Activated T-helper 1 cell treated with anti-CD3 and anti-CD28 coated beads, Interleukin-12 subunit alpha, Interleukin-12 subunit beta, Interleukin-2, Interleukin-4 antibody, amounts not matched to agents 30 ng/mL and 10 ng/mL and 1 ng/mL, durations not matched to agents 14 hours and 24 hours and 36 hours (primary cell): ENCODE measurements around the gene SDR39U1. TPM values are rescaled to one million over a fixed set of nuclear protein-coding genes. Genes with fewer than 3 reads are reported as not detected.

Experiments used
- DNase-seq: peaks from one replicate; pipeline ENCODE4 v3.0.0; 2021; ENCODE audit warnings: low spot score
- H3K27ac Mint-ChIP-seq: one replicate; pipeline ENCODE4 v1.8.0; 2021; ENCODE audit warnings: mild to moderate bottlenecking, mixed read lengths
- H3K27me3 Mint-ChIP-seq: one replicate; pipeline ENCODE4 v1.8.0; 2022; ENCODE audit warnings: mild to moderate bottlenecking, moderate library complexity, mixed read lengths; ENCODE audit not compliant: insufficient read depth
- H3K36me3 Mint-ChIP-seq: one replicate; pipeline ENCODE4 v1.8.0; 2021; ENCODE audit warnings: low read depth, mixed read lengths
- H3K4me1 Mint-ChIP-seq: one replicate; pipeline ENCODE4 v1.8.0; 2021; ENCODE audit warnings: low read depth, mixed read lengths
- H3K4me3 Mint-ChIP-seq: one replicate; pipeline ENCODE4 v1.8.0; 2021; ENCODE audit warnings: mild to moderate bottlenecking, moderate library complexity, mixed read lengths
- H3K9me3 Mint-ChIP-seq: one replicate; pipeline ENCODE4 v1.8.0; 2021; ENCODE audit warnings: mixed read lengths
- intact Hi-C: fragments of 100-400 bp; cut with micrococcal nuclease; formaldehyde crosslinking; loops from one replicate; pipeline ENCODE4 v1.15.1; 2024
- total RNA-seq: library from RNA; stranded (reverse); gene quantifications from 2 replicates; pipeline ENCODE4 v1.2.3, GENCODE V29; 2022

SDR39U1 gene
- total RNA-seq, 1 donor from 2014 or later, result 41.5 TPM

DNA sequence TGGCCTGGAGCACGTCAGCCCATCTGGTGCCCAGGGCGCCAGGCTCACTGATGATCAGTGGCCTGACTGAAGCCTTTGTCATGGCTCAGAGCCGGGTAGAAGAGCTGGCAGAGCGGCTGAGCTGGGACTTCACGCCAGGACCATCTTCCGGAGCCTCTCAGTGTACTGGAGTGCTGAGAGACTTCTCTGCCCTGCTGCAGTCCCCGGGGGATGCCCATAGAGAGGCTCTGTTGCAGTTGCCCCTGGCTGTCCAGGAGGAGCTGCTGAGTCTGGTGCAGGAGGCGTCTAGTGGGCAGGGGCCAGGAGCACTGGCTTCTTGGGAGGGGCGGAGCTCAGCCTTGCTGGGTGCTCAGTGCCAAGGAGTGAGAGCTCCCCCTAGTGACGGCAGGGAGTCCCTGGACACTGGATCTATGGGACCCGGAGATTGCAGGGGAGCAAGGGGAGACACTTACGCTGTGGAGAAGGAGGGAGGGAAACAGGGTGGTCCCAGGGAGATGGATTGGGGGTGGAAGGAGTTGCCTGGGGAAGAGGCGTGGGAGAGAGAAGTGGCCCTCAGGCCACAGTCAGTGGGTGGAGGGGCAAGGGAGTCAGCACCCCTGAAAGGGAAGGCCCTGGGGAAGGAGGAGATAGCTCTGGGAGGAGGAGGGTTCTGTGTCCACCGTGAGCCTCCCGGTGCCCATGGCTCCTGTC lies 10.9 kb downstream of the SDR39U1 start:
- H3K9me3 Mint-ChIP-seq, result no peaks in the 10 kb centered on the region
- peak overlapping the region; percentile 95 for H3K27ac Mint-ChIP-seq
- H3K27me3 Mint-ChIP-seq, result no peaks in the 10 kb centered on the region
- H3K36me3 Mint-ChIP-seq, result peaks cover 34% of the 10 kb centered on the region
- H3K4me3 Mint-ChIP-seq, result peak overlapping the region; percentile 90
- H3K4me1 Mint-ChIP-seq, result peaks cover 51% of the 10 kb centered on the region
- intact Hi-C loops, result loop anchor here (1.0 to 10.0 kb wide), 12 partner anchors 11 to 1899 kb away; partner anchors contain the start of genes GMPR2, IRF9, LTB4R2 and NEDD8
- peak; percentile 85 for DNase-seq

DNA sequence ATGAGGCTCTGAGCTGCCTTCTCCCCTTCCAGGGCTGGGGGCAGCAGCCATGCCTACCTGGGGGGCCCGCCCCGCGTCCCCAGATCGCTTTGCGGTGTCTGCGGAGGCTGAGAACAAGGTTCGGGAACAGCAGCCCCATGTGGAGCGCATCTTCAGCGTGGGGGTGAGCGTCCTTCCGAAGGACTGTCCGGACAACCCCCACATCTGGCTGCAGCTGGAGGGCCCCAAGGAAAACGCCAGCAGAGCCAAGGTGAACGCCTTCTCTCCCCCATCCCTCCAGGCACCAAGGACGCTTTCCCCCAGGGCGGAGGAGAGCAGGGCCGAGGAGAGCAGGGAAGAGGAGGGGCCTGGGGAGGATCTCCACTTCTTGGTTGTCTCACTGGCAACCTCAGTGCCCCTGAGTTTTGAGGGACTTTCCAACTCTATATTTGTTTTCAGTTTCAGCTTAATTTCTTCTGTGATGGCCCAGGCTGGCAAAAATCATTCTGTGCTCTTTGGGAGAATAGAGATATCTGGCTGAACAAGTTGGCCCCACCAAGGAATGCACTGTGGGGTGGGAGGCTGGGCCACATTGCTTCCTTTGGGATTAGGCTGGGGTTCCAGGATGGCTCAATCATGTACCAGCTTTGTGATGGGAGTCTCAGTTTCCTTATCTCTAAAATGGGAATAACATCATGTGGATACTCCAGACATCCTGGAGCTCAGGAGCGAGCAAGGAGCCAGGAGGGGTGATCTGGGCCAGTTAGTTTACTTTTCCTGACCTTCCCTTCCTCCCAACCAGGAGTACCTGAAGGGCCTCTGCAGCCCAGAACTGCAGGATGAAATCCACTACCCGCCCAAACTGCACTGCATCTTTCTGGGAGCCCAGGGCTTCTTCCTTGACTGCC lies 11.7 kb downstream of the SDR39U1 start:
- peak; percentile 70 for DNase-seq
- intact Hi-C loops, result loop anchor here (1.0 to 10.0 kb wide), 12 partner anchors 11 to 1899 kb away; partner anchors contain the start of genes GMPR2, IRF9, LTB4R2 and NEDD8
- Mint-ChIP-seq H3K9me3 (no peaks in the 10 kb centered on the region), H3K4me1 (peaks cover 53% of the 10 kb centered on the region), H3K27me3 (no peaks in the 10 kb centered on the region), H3K27ac (peak overlapping the region; percentile 95), H3K36me3 (peaks cover 27% of the 10 kb centered on the region), H3K4me3 (peak overlapping the region; percentile 90)

DNA sequence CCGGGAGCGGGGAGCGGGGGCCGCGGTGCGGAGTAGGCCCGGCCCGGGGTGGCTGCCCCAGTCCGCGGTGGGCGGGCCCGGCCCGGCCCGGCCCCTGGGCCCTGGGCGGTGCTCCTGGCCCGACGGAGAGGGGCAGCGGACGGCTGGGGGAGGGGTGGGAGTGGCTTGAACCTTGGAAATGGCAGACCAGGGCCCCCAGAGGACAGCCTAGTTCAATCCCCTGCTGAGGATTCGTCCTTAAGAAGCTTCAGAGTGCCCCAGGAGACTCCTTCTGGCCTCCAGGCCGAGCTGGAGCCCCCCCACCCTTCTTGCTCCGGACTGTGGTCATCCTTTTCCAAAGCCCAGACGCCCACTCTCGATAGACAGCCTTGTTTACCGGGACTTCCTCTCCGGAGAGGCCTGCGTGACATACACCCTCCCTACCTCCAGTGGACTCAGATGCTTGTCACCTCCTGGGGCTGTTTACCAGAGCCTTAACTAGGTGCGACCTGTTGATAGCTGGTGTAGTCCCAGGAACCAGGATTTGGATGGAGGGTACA lies 12.4 kb downstream of the SDR39U1 start:
- H3K36me3 Mint-ChIP-seq, result peaks cover 22% of the 10 kb centered on the region
- intact Hi-C loops, result loop anchor here (2.0 to 10.0 kb wide), 4 partner anchors 31 to 1898 kb away; partner anchors contain the start of genes IRF9, NYNRIN and PABPN1
- peaks cover 53% of the 10 kb centered on the region for H3K4me1 Mint-ChIP-seq
- peak; percentile 43 for DNase-seq
- H3K27ac Mint-ChIP-seq, result peak overlapping the region; percentile 95
- peak overlapping the region; percentile 90 for H3K4me3 Mint-ChIP-seq
- H3K27me3 Mint-ChIP-seq, result no peaks in the 10 kb centered on the region
- H3K9me3 Mint-ChIP-seq, result no peaks in the 10 kb centered on the region

DNA sequence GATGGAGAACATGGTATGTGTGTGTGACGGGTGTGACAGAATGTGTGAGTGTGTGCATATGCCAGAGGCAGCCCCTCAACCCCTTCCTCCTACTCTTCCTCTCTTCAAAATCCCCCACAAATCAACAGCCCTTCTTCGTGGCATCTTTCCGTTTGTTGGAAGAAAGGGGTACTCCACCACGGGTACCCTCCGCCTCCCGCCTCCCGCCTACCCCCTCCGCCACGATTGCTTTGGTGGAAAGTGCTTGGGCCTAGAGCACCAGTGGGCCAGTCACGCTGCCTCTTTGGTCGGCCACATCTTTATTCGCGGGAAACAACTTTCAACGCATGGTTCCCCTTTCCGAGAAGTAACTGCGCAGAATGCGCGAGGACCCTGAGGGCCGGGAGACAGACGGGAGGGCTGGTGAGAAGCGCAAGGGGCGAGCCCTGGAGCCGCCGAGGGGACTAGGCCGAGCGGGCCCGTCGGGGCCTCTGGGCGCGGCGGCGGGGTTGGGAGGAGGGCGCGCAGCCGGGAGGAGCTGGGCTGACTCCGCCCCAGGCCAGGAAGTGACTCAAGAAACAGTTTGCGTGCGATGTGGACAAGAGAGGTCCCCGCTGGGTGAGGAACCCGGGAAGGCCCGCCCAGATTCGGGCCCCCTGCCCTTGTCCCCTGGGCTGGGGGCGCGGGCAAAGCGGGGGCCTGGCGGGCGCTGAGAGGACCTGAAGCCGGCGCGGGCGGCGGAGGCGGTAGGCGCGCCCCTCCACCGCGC lies 13.0 kb downstream of the SDR39U1 start, which contains the start of the genes CBLN3 and KHNYN:
CBLN3 (minus strand) TSS at position 274 of the 748 bp plus-strand sequence. CDS start 614 bp downstream, outside the sequence.
KHNYN (plus strand) TSS at position 560 of the 748 bp plus-strand sequence. CDS start 777 bp downstream, outside the sequence.
- Mint-ChIP-seq H3K4me1 (peaks cover 53% of the 10 kb centered on the region), H3K36me3 (peaks cover 19% of the 10 kb centered on the region), H3K27ac (peak within 1 kb of the TSS; percentile 98), H3K27me3 (no peaks in the 10 kb centered on the region), H3K9me3 (no peaks in the 10 kb centered on the region), H3K4me3 (peak within 1 kb of the TSS; percentile 92)
- intact Hi-C loops, result loop anchor here (2.0 to 10.0 kb wide), 4 partner anchors 31 to 1897 kb away; partner anchors contain the start of genes IRF9, NYNRIN and PABPN1
- peak; percentile 87 for DNase-seq

DNA sequence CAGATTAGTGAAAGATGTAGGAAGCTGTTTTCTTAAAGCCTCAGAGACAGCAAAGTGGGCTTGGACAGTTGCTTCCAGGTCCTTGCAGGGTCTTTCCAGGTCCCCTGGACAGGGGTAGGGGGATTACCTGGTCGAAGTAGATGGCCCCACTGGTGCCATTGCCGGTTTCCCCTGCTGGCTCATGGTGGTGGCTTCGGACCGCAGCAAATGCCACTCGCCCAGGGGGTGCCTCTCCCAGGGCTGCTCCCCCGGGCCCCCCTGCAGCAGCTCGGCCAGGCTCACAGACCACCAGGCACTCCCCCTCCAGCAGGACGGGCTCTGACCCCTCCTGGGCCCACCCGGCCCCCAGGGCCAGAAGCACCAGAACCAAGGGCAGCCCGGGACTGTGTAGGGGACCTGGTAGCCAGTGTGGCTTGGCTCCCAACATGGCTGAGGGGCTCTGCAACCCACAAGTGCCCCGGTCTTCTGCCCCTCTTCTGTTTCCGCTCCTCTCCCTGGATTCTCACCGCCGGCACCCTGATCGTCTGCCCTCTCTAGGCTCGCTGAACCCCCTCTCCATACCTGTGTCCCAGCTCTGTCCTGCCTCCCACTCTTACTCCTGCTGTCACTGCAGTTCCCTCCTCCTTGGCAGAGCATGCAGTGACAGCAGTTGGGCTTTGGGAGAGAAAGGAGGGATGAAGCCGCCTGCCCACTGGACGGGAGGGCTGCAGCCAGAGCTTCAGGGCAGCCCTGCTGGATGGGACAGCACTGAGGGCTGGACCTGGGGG lies 13.8 kb downstream of the SDR39U1 start:
- Mint-ChIP-seq H3K27ac (peak overlapping the region; percentile 98), H3K36me3 (peaks cover 16% of the 10 kb centered on the region), H3K9me3 (no peaks in the 10 kb centered on the region), H3K4me1 (peaks cover 53% of the 10 kb centered on the region), H3K4me3 (peak overlapping the region; percentile 92), H3K27me3 (no peaks in the 10 kb centered on the region)
- no peak for DNase-seq
- intact Hi-C loops, result no loop called here

DNA sequence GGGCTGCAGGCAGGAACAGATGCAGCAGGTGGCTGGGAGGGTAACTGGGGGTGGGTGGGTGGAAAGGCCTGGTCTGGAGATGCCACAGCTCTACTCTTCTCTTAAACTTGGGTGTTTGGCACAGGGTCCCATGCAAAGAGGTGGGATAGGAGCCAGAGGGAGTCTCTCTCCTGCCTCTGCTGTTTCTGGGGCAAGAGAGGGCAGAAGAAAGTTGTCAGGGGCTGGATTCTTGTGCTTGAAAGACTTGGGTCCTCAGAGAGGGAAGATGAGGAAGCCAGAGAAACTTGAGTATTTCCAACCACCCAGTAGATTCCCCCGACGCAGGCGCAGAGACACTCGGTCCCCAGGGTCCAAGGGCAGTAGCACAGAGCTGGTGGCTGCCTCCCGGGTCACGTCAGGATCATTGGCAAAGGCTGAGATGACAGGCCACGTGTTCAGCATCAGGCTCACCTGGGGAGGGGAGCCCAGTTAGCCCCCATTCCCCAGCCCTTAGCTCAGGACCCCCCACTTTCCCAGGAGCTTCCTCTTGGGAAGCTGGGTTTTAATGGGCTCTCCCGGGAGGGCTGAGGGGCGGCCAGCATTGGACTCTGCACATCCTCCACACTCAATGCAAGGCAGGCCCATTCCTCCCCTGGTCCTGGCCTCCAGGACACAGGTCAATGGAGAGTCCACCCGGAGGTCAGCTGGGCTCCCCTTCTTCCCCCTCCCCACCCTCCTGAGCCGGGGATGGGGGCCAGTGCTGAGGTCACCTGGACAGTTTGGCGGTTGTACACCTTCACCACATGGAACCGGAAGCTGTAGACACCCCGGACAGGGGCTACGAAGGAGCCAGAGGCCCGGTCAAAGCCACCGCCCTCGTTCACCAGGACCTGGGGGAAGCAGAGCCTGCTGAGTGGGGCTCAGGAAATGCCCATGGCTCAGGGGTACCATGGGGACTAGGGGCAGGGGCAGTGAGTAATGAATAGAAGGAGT lies 14.8 kb downstream of the SDR39U1 start:
- no peak for DNase-seq
- Mint-ChIP-seq H3K27ac (peak overlapping the region; percentile 70), H3K27me3 (no peaks in the 10 kb centered on the region), H3K36me3 (peaks cover 7% of the 10 kb centered on the region), H3K9me3 (no peaks in the 10 kb centered on the region), H3K4me3 (peak overlapping the region; percentile 50), H3K4me1 (peaks cover 44% of the 10 kb centered on the region)
- intact Hi-C loops, result no loop called here

DNA sequence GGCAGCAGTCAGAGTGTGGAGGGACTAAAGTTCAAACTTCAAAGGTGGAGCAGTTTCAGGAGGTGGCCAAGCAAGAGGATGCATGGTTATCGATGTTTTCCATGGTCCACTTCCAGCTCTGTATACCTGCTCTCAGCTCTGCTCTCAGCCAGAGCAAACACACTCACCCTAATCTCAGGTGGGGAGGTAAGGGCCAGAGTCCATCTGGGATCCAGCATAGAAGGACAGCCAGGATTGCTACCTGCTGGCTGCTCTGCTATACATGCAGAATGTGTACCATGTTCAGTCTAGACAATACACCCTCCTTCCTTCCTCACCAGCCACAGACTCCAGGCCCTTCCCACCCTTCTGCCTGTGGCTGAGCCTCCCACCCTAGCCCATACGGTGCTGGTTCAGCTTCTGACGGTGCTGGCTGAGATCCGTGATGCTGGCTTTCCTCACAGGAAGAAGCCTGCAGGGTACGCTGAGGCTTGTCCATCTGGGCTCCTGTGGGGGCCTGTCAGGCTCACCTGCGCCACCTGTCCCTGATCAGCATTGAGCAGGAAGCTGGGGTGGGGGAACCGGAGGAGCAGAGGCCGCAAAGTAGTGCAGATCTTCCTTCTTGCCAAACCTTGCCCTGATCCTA lies 15.6 kb downstream of the SDR39U1 start:
- Mint-ChIP-seq H3K4me3 (peak overlapping the region; percentile 34), H3K4me1 (peaks cover 42% of the 10 kb centered on the region), H3K9me3 (no peaks in the 10 kb centered on the region), H3K27me3 (no peaks in the 10 kb centered on the region), H3K27ac (peak overlapping the region; percentile 76), H3K36me3 (peaks cover 6% of the 10 kb centered on the region)
- intact Hi-C loops, result no loop called here
- no peak for DNase-seq

DNA sequence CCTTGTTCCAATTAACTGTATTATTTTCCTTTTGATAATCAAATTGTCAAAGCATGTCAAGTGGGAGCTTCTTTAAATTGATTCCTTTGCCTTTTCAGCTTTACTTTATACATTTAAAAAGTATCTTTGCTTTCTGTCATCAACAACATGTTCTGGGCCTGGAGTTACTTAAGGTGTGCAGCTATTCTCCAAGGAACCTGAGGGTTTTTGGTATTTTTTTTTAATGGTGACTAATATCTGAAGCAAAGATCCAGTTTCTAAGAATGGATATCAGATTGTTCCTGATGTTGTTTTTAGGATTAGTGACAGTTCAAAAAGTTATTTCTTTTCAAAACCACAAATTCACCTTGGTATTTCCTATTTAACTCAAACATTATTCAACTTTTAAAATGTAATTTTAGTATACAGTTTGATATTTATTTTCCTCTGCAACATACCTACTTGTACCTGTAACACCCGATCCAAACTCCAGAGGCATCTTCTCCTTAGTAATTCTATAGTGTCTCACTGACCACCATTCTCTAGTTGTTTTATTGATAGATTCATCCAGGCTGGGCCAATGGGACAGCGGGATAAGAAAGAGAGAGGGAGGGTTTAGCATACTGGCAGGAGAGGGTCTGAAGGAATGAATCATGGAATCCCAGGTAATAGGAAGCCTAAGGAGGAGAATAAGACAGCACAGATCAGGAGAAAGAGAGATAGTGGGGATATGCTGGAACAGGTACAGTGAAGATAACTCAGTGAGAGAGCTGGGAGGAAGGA lies 16.2 kb downstream of the SDR39U1 start:
- DNase-seq, result no peak
- H3K4me1 Mint-ChIP-seq, result peaks cover 35% of the 10 kb centered on the region
- H3K27ac Mint-ChIP-seq, result peak overlapping the region; percentile 76
- H3K9me3 Mint-ChIP-seq, result no peaks in the 10 kb centered on the region
- peaks cover 2% of the 10 kb centered on the region for H3K36me3 Mint-ChIP-seq
- no peaks in the 10 kb centered on the region for H3K27me3 Mint-ChIP-seq
- intact Hi-C loops, result no loop called here
- H3K4me3 Mint-ChIP-seq, result peak overlapping the region; percentile 34

DNA sequence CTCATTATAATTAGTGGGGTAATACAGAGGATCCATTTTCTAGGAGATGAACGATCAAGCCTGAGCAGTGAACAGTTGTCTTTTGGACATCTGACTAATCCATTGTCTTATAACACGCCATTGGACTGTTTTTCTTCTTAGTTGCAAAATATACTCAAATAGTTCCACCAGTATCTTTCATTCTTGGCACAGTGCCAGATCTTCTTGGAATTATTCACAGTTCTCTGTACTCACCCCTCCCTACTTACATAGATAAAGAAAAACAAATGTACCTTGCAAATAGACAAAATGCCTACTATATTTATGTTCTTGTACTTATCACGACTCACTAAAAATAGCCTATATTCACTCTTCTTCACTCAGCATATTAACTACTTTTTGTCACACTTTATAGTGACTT lies 16.9 kb downstream of the SDR39U1 start:
- no peak for DNase-seq
- Mint-ChIP-seq H3K27me3 (no peaks in the 10 kb centered on the region), H3K9me3 (no peaks in the 10 kb centered on the region), H3K36me3 (peaks cover 2% of the 10 kb centered on the region), H3K4me3 (no peak overlapping the region), H3K27ac (peak overlapping the region; percentile 7), H3K4me1 (peaks cover 30% of the 10 kb centered on the region)
- intact Hi-C loops, result no loop called here
